ENCODE results near the gene ITPKA. TPM values are rescaled to one million over a fixed set of nuclear protein-coding genes. Genes with fewer than 3 reads are reported as not detected.

Gene ITPKA
- total RNA-seq, 4 donors from 2014 or later: 28.9 to 95.6 (median 93.9) TPM

DNA sequence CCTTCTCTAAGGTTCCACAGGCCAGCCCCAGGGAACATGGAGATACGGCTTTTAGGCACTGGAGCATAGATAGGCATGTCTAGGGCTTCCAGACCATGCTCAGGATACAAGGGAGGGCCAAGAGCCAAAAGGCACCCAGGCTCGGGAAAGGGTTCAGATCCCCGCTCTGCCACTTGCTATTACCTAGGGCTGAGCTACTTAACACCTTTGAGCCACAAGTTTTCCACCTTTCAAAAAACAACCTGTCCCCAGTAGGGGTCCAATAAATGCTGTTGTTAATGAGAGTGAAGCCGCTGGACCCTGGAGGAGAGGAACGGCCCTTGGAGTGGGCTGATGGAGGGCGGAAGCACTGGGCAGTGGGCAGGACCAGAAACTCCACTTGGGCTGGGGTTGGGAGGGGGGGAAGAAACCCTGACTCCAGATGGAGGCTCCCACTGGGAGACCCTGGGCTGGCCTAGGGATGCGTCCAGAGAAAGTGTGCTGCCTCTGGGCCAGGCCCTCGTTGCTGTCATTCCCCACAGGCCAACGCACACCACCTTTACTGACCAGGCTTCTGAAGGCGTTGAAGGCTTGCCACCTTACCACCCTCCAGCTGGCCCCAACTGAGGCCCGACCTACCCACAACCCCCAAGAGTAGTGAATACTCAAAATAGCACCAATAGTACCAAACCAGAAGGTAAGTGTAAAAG is 8.6 kb upstream of the ITPKA start:
- DNase-seq: no peak
- peaks cover 0 to 3% (median 0%) of the 10 kb centered on the region in 4 donors for H3K4me1 ChIP-seq
- no peak overlapping the region for H3K27ac ChIP-seq
- no peak overlapping the region for H3K4me3 ChIP-seq
- TF ChIP-seq, protein P1, sequence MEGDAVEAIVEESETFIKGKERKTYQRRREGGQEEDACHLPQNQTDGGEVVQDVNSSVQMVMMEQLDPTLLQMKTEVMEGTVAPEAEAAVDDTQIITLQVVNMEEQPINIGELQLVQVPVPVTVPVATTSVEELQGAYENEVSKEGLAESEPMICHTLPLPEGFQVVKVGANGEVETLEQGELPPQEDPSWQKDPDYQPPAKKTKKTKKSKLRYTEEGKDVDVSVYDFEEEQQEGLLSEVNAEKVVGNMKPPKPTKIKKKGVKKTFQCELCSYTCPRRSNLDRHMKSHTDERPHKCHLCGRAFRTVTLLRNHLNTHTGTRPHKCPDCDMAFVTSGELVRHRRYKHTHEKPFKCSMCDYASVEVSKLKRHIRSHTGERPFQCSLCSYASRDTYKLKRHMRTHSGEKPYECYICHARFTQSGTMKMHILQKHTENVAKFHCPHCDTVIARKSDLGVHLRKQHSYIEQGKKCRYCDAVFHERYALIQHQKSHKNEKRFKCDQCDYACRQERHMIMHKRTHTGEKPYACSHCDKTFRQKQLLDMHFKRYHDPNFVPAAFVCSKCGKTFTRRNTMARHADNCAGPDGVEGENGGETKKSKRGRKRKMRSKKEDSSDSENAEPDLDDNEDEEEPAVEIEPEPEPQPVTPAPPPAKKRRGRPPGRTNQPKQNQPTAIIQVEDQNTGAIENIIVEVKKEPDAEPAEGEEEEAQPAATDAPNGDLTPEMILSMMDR (IDR thresholded peaks at IDR 0.05): no peak
- TF ChIP-seq POLR2A (IDR thresholded peaks at IDR 0.05): no peak
- peaks cover 0 to 28% (median 0%) of the 10 kb centered on the region in 3 donors for H3K36me3 ChIP-seq
- H3K27me3 ChIP-seq: no peaks in the 10 kb centered on the region
- H3K9me3 ChIP-seq: no peaks in the 10 kb centered on the region

DNA sequence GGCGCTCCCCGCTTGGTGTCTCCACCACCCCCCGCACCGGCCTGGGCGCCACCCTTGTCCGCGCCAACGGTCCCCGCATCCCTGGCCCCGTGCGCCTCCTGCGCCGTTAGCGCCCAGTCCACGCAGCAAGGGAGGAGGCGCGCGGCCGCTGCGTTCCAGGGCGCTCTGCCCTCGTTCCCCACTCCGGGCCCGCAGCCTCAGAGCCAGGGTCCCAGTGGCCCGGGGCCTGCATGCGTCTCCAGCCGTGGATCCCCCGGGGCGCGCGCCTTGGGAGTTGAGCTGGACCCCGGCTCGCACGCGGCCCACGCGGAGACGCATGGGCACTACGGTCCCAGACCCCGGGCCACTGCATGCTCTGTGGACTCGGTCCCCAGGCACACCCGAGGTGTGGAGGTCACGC is 7.4 kb upstream of the ITPKA start:
- Histone ChIP-seq H3K4me1 (peaks cover 0 to 3% (median 0%) of the 10 kb centered on the region in 4 donors), H3K4me3 (no peak overlapping the region), H3K9me3 (no peaks in the 10 kb centered on the region), H3K27ac (no peak overlapping the region), H3K27me3 (no peaks in the 10 kb centered on the region), H3K36me3 (peaks cover 0 to 16% (median 0%) of the 10 kb centered on the region in 3 donors)
- DNase-seq: no peak
- TF ChIP-seq, protein P1 (IDR thresholded peaks at IDR 0.05): no peak
- TF ChIP-seq POLR2A (IDR thresholded peaks at IDR 0.05): no peak

DNA sequence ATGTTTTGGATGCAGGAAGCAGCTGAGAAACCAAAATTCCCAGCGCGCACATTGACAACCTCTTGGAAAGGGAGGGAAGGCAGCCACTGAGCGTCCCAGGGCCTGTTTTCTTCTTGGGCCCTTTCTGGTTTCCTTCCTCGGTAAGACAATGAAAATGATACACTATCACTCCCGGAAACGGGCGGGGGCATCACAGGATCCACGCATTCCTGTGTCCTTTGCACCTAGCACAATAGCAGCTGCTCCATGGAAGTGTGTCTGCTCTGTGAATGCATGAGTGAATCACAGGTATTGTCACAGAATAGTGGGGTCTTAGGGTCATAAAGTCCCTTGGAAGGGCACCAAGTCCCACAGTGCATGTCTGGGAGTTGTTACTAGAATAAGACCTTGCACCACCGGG is 6.3 kb upstream of the ITPKA start:
- H3K4me3 ChIP-seq: no peak overlapping the region
- no peak for DNase-seq
- H3K27me3 ChIP-seq: no peaks in the 10 kb centered on the region
- H3K27ac ChIP-seq: no peak overlapping the region
- TF ChIP-seq, protein P1 (IDR thresholded peaks at IDR 0.05): no peak
- TF ChIP-seq POLR2A (IDR thresholded peaks at IDR 0.05): no peak
- no peaks in the 10 kb centered on the region for H3K9me3 ChIP-seq
- peaks cover 0 to 4% (median 1%) of the 10 kb centered on the region in 4 donors for H3K4me1 ChIP-seq
- peaks cover 0 to 8% (median 0%) of the 10 kb centered on the region in 3 donors for H3K36me3 ChIP-seq

DNA sequence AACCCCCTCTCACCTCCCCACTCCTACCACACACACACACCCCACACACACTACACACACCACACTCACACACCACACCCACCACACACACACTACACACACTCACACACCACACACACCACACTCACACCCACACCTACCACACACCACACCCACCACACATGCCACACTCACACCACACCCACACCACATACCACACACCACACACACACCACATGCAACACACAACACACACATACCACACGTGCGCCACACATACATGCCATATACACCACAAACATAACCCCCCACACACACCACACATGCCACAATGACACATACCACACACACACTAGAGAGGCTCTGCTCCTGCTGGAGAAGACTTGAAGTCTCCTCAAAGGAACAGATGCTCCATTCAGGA is 5.9 kb upstream of the ITPKA start:
- no peak for DNase-seq
- Histone ChIP-seq H3K4me3 (no peak overlapping the region), H3K27me3 (no peaks in the 10 kb centered on the region), H3K9me3 (no peaks in the 10 kb centered on the region), H3K4me1 (peaks cover 3 to 8% (median 5%) of the 10 kb centered on the region in 4 donors), H3K27ac (no peak overlapping the region), H3K36me3 (peaks cover 0 to 4% (median 0%) of the 10 kb centered on the region in 3 donors)
- TF ChIP-seq, protein P1 (IDR thresholded peaks at IDR 0.05): no peak
- TF ChIP-seq POLR2A (IDR thresholded peaks at IDR 0.05): no peak

DNA sequence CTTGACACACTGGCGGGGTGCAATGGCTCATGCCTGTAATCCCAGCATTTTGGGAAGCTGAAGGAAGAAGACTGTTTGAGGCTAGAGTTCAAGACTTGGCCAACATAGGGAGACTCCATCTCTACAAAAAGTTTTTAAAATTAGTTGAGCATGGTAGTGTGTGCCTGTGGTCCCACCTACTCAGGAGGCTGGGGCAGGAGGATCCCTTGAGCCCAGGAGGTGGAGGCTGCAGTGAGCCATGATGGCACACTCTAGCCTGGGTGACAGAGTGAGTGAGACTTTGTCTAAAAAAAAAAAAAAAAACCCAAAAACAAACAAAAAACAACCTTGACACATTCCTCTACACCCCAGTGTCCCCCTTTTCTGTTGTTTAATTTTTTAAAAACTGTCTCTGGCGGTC is 4.0 kb upstream of the ITPKA start:
- Histone ChIP-seq H3K27me3 (no peaks in the 10 kb centered on the region), H3K9me3 (no peaks in the 10 kb centered on the region), H3K27ac (no peak overlapping the region), H3K36me3 (no peaks in the 10 kb centered on the region), H3K4me3 (no peak overlapping the region), H3K4me1 (peaks cover 3 to 19% (median 13%) of the 10 kb centered on the region in 4 donors)
- TF ChIP-seq, protein P1 (IDR thresholded peaks at IDR 0.05): no peak
- TF ChIP-seq POLR2A (IDR thresholded peaks at IDR 0.05): no peak
- no peak for DNase-seq

Measured in Peyer's patch (tissue), 4 donors.